Measurements from ENCODE around the gene USP49.

USP49 gene

GRCh38 chr6:41874741-41875140, 20.4 kb downstream of the USP49 start:
- Histone ChIP-seq H3K79me2 (ENCODE audit: control insufficient read depth, insufficient read depth, low read length, unreplicated experiment) (no peaks in the 10 kb centered on the region), H2AFZ (ENCODE audit: low read length, unreplicated experiment) (no peak overlapping the region), H3K27me3 (ENCODE audit: insufficient read depth, low read length) (no peaks in the 10 kb centered on the region), H3K36me3 (ENCODE audit: insufficient read depth, low read length) (no peaks in the 10 kb centered on the region), H3K4me1 (ENCODE audit: control insufficient read depth, insufficient read depth, low read length, unreplicated experiment) (peaks cover 20% of the 10 kb centered on the region), H3K4me3 (ENCODE audit: low read depth, low read length) (no peak overlapping the region), H3K27ac (ENCODE audit: low read depth, low read length) (no peak overlapping the region)

GRCh38 chr6:41872147-41872546, 23.0 kb downstream of the USP49 start:
- Histone ChIP-seq H3K79me2 (ENCODE audit: control insufficient read depth, insufficient read depth, low read length, unreplicated experiment) (no peaks in the 10 kb centered on the region), H3K27ac (ENCODE audit: low read depth, low read length) (no peak overlapping the region), H3K4me1 (ENCODE audit: control insufficient read depth, insufficient read depth, low read length, unreplicated experiment) (no peaks in the 10 kb centered on the region), H3K4me3 (ENCODE audit: low read depth, low read length) (no peak overlapping the region), H2AFZ (ENCODE audit: low read length, unreplicated experiment) (no peak overlapping the region), H3K36me3 (ENCODE audit: insufficient read depth, low read length) (no peaks in the 10 kb centered on the region), H3K27me3 (ENCODE audit: insufficient read depth, low read length) (no peaks in the 10 kb centered on the region)

GRCh38 chr6:41871691-41872090, 23.5 kb downstream of the USP49 start:
- no peaks in the 10 kb centered on the region for H3K79me2 ChIP-seq (ENCODE audit: control insufficient read depth, insufficient read depth, low read length, unreplicated experiment)
- no peak overlapping the region for H2AFZ ChIP-seq (ENCODE audit: low read length, unreplicated experiment)
- H3K27me3 ChIP-seq (ENCODE audit: insufficient read depth, low read length): no peaks in the 10 kb centered on the region
- no peak overlapping the region for H3K4me3 ChIP-seq (ENCODE audit: low read depth, low read length)
- H3K27ac ChIP-seq (ENCODE audit: low read depth, low read length): no peak overlapping the region
- no peaks in the 10 kb centered on the region for H3K36me3 ChIP-seq (ENCODE audit: insufficient read depth, low read length)
- no peaks in the 10 kb centered on the region for H3K4me1 ChIP-seq (ENCODE audit: control insufficient read depth, insufficient read depth, low read length, unreplicated experiment)

- Histone ChIP-seq H3K79me2 (ENCODE audit: control insufficient read depth, insufficient read depth, low read length, unreplicated experiment) (no peaks in the 10 kb centered on the region), H3K36me3 (ENCODE audit: insufficient read depth, low read length) (no peaks in the 10 kb centered on the region), H2AFZ (ENCODE audit: low read length, unreplicated experiment) (no peak overlapping the region), H3K4me1 (ENCODE audit: control insufficient read depth, insufficient read depth, low read length, unreplicated experiment) (no peaks in the 10 kb centered on the region), H3K27ac (ENCODE audit: low read depth, low read length) (no peak overlapping the region), H3K27me3 (ENCODE audit: insufficient read depth, low read length) (no peaks in the 10 kb centered on the region), H3K4me3 (ENCODE audit: low read depth, low read length) (no peak overlapping the region)
Observed at GRCh38 chr6:41859356-41859755, 35.8 kb downstream of the USP49 start.

- H2AFZ ChIP-seq (ENCODE audit: low read length, unreplicated experiment): no peak overlapping the region
- H3K79me2 ChIP-seq (ENCODE audit: control insufficient read depth, insufficient read depth, low read length, unreplicated experiment): no peaks in the 10 kb centered on the region
- no peaks in the 10 kb centered on the region for H3K4me1 ChIP-seq (ENCODE audit: control insufficient read depth, insufficient read depth, low read length, unreplicated experiment)
- H3K27ac ChIP-seq (ENCODE audit: low read depth, low read length): no peak overlapping the region
- no peaks in the 10 kb centered on the region for H3K36me3 ChIP-seq (ENCODE audit: insufficient read depth, low read length)
- no peaks in the 10 kb centered on the region for H3K27me3 ChIP-seq (ENCODE audit: insufficient read depth, low read length)
- H3K4me3 ChIP-seq (ENCODE audit: low read depth, low read length): no peak overlapping the region
Observed at GRCh38 chr6:41858703-41859102, 36.5 kb downstream of the USP49 start.

- H3K4me1 ChIP-seq (ENCODE audit: control insufficient read depth, insufficient read depth, low read length, unreplicated experiment): peaks cover 5% of the 10 kb centered on the region
- no peaks in the 10 kb centered on the region for H3K27me3 ChIP-seq (ENCODE audit: insufficient read depth, low read length)
- H3K36me3 ChIP-seq (ENCODE audit: insufficient read depth, low read length): no peaks in the 10 kb centered on the region
- H3K4me3 ChIP-seq (ENCODE audit: low read depth, low read length): no peak overlapping the region
- H2AFZ ChIP-seq (ENCODE audit: low read length, unreplicated experiment): no peak overlapping the region
- no peak overlapping the region for H3K27ac ChIP-seq (ENCODE audit: low read depth, low read length)
- H3K79me2 ChIP-seq (ENCODE audit: control insufficient read depth, insufficient read depth, low read length, unreplicated experiment): no peaks in the 10 kb centered on the region
Observed at GRCh38 chr6:41850861-41851260, 44.3 kb downstream of the USP49 start.

- Histone ChIP-seq H3K27me3 (ENCODE audit: insufficient read depth, low read length) (no peaks in the 10 kb centered on the region), H3K27ac (ENCODE audit: low read depth, low read length) (peak overlapping the region; percentile 49), H3K36me3 (ENCODE audit: insufficient read depth, low read length) (no peaks in the 10 kb centered on the region), H3K4me3 (ENCODE audit: low read depth, low read length) (no peak overlapping the region), H3K4me1 (ENCODE audit: control insufficient read depth, insufficient read depth, low read length, unreplicated experiment) (peaks cover 5% of the 10 kb centered on the region), H3K79me2 (ENCODE audit: control insufficient read depth, insufficient read depth, low read length, unreplicated experiment) (no peaks in the 10 kb centered on the region), H2AFZ (ENCODE audit: low read length, unreplicated experiment) (peak overlapping the region; percentile 0)
Observed at GRCh38 chr6:41846666-41847237, 48.4 kb downstream of the USP49 start.

GRCh38 chr6:41843178-41843577, 52.0 kb downstream of the USP49 start:
- Histone ChIP-seq H2AFZ (ENCODE audit: low read length, unreplicated experiment) (no peak overlapping the region), H3K4me3 (ENCODE audit: low read depth, low read length) (no peak overlapping the region), H3K4me1 (ENCODE audit: control insufficient read depth, insufficient read depth, low read length, unreplicated experiment) (peaks cover 5% of the 10 kb centered on the region), H3K27ac (ENCODE audit: low read depth, low read length) (no peak overlapping the region), H3K27me3 (ENCODE audit: insufficient read depth, low read length) (no peaks in the 10 kb centered on the region), H3K36me3 (ENCODE audit: insufficient read depth, low read length) (no peaks in the 10 kb centered on the region), H3K79me2 (ENCODE audit: control insufficient read depth, insufficient read depth, low read length, unreplicated experiment) (no peaks in the 10 kb centered on the region)

GRCh38 chr6:41840326-41840725, 54.8 kb downstream of the USP49 start:
- H3K27me3 ChIP-seq (ENCODE audit: insufficient read depth, low read length): no peaks in the 10 kb centered on the region
- H3K4me1 ChIP-seq (ENCODE audit: control insufficient read depth, insufficient read depth, low read length, unreplicated experiment): no peaks in the 10 kb centered on the region
- no peak overlapping the region for H3K4me3 ChIP-seq (ENCODE audit: low read depth, low read length)
- H3K27ac ChIP-seq (ENCODE audit: low read depth, low read length): no peak overlapping the region
- H3K36me3 ChIP-seq (ENCODE audit: insufficient read depth, low read length): no peaks in the 10 kb centered on the region
- no peak overlapping the region for H2AFZ ChIP-seq (ENCODE audit: low read length, unreplicated experiment)
- no peaks in the 10 kb centered on the region for H3K79me2 ChIP-seq (ENCODE audit: control insufficient read depth, insufficient read depth, low read length, unreplicated experiment)

- Histone ChIP-seq H2AFZ (ENCODE audit: low read length, unreplicated experiment) (no peak overlapping the region), H3K79me2 (ENCODE audit: control insufficient read depth, insufficient read depth, low read length, unreplicated experiment) (no peaks in the 10 kb centered on the region), H3K27ac (ENCODE audit: low read depth, low read length) (no peak overlapping the region), H3K4me3 (ENCODE audit: low read depth, low read length) (no peak overlapping the region), H3K27me3 (ENCODE audit: insufficient read depth, low read length) (no peaks in the 10 kb centered on the region), H3K4me1 (ENCODE audit: control insufficient read depth, insufficient read depth, low read length, unreplicated experiment) (no peaks in the 10 kb centered on the region), H3K36me3 (ENCODE audit: insufficient read depth, low read length) (no peaks in the 10 kb centered on the region)
Observed at GRCh38 chr6:41836660-41837052, 58.5 kb downstream of the USP49 start.

- H3K4me3 ChIP-seq (ENCODE audit: low read depth, low read length): no peak overlapping the region
- no peaks in the 10 kb centered on the region for H3K4me1 ChIP-seq (ENCODE audit: control insufficient read depth, insufficient read depth, low read length, unreplicated experiment)
- H3K79me2 ChIP-seq (ENCODE audit: control insufficient read depth, insufficient read depth, low read length, unreplicated experiment): no peaks in the 10 kb centered on the region
- no peak overlapping the region for H3K27ac ChIP-seq (ENCODE audit: low read depth, low read length)
- H3K27me3 ChIP-seq (ENCODE audit: insufficient read depth, low read length): no peaks in the 10 kb centered on the region
- H3K36me3 ChIP-seq (ENCODE audit: insufficient read depth, low read length): no peaks in the 10 kb centered on the region
- H2AFZ ChIP-seq (ENCODE audit: low read length, unreplicated experiment): no peak overlapping the region
Observed at GRCh38 chr6:41836022-41836659, 59.0 kb downstream of the USP49 start.

Measured in ACC112 (cell line).